CD4-positive, alpha-beta T cell treated with Interleukin-10 for 1 hour (primary cell): ENCODE data around the gene MAN1A2.

Source experiments
- DNase-seq: peaks from one replicate; pipeline ENCODE4 v3.0.0-alpha.2; 2020

The MAN1A2 gene

DNA sequence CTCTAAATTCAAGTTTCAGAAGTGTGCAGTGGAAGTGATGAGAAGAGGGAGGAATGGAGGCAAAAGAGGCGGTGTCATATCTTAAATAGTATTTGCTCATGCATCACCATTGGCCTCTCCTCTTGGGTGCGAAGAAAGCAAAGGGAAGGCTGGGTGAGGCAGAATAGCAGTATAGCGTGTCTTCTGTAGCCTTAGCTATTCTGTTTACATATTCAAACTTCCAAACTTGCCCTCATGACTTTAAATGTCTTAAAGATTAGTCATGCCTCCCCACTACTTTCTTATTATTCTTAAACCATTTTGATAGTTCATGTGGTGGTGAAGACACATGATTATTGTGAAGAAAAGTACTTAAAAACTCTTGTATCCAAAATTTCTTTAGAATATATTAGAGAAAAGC lies 134.0 kb downstream of the MAN1A2 start:
- no peak for DNase-seq

DNA sequence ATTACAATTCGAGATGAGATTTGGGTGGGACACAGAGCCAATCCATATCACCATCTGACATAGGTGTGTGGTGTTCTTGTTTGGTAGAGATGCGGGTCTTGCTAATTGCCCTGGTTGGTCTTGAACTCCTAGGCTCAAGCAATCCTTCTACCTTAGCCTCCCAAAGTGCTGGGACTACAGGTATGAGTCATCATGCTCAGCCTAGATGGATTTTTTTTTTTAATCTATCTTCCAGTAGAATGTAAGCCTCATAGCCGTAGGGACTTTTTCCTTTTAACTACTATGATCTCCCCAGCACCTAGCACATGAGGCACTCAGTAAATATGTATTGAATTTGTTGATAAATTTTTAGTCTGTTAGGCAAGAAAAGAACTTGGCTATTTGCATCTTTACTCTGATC lies 144.0 kb downstream of the MAN1A2 start:
- no peak for DNase-seq

DNA sequence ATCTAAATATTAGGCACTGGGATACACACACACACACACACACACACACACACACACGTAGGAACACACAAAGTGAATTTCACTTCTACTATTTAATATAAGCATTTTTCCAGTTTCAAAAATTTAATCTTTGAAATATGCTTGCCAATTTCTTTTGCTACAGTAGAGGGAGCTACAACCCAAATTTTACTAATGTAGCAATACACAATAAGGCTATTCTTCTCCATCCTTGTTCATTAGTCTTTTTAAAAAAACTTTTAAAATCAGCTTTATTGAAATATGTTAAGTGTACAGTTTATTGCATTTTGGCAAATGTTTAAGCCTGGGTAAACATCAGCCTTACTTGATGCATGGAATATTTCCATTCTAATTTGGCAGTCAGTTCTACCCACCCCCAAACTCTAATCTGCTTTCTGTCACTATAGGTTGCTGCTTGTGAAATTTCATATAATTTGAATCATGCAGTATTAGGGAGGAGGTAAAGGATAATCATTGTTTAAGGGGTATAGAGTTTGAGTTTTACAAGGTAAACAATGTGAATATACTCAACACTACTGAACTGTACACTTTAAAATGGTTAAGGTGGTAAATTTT lies 145.6 kb downstream of the MAN1A2 start:
- DNase-seq: peak; percentile 44

DNA sequence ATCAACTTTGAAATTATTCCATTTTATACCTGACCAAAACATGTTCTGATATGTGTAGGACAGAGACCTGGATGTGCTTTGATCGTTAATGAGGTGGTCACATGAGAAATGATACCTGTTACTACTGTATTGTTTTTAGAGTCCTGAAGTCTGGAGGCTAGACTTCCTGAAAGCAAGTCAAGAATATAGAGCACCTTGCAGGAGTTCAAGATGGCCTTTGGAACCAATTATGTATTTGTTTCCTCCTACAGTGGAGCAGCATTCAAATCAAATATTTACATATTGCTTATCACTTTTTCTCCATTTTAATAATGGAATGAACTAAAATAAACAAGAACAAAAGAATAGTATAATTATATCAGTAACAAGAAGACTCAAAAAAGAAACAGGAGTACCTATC lies 155.9 kb downstream of the MAN1A2 start:
- no peak for DNase-seq

GRCh38 chr1:117527074-117527473 lies 159.8 kb downstream of the MAN1A2 start:
- no peak for DNase-seq

DNA sequence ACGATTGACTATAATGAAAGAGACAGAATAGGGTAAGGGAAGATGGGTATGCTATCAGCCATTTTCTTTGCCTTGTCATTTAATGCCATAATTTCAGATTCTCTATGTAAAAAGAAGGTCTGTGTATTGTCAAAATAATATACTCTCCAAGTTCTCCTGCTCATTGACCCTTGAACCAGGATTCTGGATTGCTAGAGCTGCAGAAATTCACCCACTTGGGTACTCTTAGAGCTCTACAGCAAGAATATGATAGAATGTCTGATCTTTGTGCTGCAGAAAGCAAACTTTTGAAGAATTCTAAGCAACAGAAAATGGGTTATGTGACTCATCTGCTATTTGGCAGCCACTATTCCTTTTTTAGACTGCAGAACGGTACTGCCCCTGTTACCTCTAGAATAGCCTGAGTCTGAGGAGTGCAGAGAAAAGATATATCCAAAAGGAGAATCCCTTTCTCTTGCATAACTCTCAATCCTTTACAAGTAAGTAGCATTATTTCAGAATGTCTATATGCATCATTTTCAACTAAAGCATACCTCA lies 160.4 kb downstream of the MAN1A2 start:
- DNase-seq: no peak

DNA sequence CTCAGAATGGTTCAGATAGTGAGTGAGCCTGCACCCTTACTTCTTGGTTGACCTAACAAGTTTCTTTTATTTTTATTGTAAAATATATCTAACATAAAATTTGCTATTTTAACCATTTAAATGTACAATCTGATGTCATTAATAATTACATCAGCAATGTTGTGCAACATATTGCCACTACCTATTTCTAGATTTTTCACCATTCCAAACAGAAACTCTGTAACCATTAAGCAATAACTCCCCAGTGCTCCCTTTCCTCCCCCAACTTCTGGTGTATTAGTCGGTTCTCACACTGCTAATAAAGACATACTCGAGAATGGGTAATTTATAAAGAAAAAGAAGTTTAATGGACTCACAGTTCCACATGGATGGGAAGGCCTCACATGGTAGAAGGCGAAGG lies 162.4 kb downstream of the MAN1A2 start:
- no peak for DNase-seq

DNA sequence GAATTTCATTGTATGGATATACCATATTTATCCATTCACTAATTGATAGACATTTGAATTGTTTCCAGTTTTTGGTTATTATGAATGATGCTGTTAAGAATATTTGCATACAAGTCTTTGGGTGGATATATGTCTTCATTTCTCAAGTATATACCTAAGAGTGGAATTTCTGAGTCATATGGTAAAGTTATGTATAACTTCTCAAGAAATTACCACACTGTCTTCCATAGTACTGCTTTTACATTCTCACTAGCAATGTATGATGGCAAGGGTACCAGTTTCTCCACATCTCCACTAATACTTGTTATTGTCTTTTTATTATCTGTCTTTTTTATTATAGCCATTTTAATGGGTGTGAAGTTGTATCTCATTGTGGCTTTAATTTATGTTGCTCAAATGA lies 164.0 kb downstream of the MAN1A2 start:
- DNase-seq: no peak

DNA sequence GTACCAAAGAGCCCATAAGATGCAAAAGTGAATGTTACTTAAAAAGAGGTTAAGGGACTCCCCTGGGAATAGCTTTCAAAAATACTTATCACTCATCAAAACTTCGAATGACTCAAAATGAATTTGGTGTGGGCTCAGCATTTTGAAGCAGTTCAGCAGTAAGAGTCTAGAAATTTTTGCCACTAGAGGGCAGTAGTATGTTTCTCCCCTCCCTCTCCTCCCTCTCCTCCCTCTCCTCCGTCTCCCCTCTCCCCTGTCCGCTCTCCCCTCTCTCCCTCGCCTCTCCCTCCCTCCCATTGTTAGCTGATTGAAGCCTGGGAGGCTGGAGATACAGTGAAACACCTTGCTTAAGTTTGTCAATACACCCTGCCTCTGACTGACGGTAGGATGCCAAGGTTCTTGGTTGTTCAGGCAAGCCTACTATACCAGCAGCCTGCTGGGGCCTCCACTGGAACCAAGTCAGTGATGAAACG lies 167.8 kb downstream of the MAN1A2 start:
- DNase-seq: peak; percentile 73

- no peak for DNase-seq
These were observed 168.6 kb downstream of the MAN1A2 start for GRCh38 chr1:117535821-117536220.

GRCh38 chr1:117537291-117537920 lies 170.2 kb downstream of the MAN1A2 start:
- no peak for DNase-seq

- no peak for DNase-seq
These were observed 173.3 kb downstream of the MAN1A2 start for GRCh38 chr1:117540532-117540931.

GRCh38 chr1:117541003-117541402 lies 173.8 kb downstream of the MAN1A2 start:
- DNase-seq: no peak

DNA sequence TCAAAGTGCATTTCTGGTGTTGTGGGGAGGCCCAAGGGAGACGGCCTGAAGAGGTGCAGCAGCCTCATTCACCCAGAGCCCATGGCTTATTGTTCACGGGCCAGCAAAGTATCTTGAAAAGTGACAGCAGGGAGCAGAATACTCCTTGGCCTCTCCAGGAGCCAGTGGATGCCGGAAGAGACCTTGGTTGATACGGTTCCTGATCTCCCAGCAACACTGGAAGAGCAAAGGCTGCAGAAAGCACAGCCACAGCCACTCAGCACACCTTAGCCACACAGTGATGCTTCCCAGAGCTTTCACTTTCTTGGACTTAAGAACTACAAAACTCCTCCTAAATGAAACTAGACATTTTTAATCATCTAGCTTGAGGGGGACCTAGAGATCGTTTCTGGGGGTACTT lies 174.3 kb downstream of the MAN1A2 start:
- no peak for DNase-seq

- DNase-seq: no peak
These were observed 177.4 kb downstream of the MAN1A2 start for GRCh38 chr1:117544509-117545109.

DNA sequence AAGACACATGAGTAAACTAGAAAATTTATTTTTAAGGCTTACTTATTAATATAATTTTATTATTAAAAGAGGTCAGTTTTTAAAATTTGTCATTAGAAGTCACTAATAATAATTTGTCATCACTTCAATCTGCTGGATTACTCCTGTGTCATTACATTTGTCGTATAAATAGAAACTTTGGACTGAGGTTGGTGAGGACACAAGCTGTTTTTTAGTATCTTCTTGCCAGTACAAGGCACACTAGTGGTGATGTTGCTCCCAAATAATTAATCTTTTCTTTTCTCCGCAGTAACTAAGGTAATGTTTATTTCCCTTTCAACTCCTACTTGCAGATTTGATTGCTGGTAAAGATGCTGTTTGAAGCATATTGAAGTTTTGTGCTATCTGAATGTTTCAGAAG lies 179.2 kb downstream of the MAN1A2 start:
- DNase-seq: no peak

DNA sequence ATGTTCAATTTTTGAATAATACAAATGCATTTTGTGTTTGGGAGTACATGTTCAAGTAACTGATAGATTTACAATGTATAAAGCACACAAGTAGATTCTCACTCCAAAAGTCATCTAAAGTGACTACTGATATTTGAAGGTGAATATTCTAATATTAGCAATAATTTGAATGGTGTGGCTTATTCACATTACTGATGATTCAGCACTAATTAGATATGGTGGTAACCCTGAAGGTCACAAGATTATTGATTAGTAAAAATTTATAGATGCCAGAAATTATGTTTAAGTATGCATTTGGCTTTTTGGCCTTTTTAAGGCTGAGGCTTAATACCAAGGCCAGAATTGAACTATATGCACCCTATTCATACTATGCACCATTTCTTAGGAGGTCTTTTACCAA lies 186.2 kb downstream of the MAN1A2 start:
- no peak for DNase-seq

DNA sequence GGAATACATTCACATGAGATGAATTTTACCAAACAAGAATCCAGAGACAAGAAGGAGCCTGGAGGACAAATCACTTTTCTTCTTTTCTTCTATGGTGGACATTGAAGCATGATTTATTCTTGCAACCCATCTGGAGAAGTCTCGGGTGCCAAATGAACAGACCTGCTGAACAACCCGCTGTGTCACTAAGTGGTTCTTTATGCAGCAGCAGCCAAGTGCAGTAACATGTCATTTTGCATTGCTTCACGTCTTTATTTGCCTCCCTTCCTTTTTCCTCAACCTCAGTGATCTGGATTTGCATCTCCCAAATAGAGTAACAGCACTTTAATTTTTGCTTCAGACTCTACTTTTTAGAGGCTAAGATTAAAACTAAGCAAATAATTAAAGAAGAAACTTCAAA lies 188.6 kb downstream of the MAN1A2 start:
- no peak for DNase-seq

- no peak for DNase-seq
These were observed 189.1 kb downstream of the MAN1A2 start for GRCh38 chr1:117556341-117556740.

DNA sequence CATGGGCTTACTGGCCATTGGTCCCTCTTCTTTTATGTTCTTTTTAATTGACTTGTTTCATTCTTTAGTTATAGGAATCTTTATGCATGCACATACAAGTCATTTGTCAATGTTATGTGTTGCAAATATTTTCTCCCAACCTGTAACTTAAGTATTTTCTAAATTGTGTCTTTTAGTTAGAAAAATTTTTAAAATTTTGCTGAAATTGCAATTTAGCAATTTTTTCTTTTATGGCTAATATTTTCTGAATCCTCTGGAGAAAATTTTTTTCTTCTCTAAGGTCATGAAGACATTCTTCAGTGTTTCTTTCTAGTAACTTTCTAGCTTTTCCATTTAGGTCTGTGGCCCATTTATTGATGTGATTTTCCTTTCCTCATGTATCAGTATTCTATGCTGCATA lies 189.7 kb downstream of the MAN1A2 start:
- no peak for DNase-seq

- peak; percentile 26 for DNase-seq
These were observed 191.2 kb downstream of the MAN1A2 start for GRCh38 chr1:117558451-117558850.

- DNase-seq: no peak
These were observed 191.9 kb downstream of the MAN1A2 start for GRCh38 chr1:117559139-117559538.

DNA sequence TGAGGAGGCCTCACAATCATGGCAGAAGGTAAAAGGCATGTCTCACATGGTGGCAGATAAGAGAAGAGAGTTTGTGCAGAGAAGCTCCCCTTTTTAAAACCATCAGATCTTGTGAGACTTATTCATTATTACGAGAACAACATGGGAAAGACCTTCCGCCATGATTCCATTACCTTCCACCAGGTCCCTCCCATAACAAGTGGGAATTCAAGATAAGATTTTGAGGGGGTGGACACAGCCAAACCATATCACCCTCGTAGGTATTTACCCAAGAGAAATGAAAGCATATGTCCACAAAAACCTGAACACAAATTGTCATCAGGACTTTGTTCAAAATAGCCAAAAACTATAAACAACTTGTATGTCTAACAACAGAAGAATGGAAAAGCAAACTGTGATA lies 192.7 kb downstream of the MAN1A2 start:
- DNase-seq: no peak

- no peak for DNase-seq
These were observed 193.8 kb downstream of the MAN1A2 start for GRCh38 chr1:117561071-117561470.
